ENCODE measurements around the gene FBXO45.

DNA sequence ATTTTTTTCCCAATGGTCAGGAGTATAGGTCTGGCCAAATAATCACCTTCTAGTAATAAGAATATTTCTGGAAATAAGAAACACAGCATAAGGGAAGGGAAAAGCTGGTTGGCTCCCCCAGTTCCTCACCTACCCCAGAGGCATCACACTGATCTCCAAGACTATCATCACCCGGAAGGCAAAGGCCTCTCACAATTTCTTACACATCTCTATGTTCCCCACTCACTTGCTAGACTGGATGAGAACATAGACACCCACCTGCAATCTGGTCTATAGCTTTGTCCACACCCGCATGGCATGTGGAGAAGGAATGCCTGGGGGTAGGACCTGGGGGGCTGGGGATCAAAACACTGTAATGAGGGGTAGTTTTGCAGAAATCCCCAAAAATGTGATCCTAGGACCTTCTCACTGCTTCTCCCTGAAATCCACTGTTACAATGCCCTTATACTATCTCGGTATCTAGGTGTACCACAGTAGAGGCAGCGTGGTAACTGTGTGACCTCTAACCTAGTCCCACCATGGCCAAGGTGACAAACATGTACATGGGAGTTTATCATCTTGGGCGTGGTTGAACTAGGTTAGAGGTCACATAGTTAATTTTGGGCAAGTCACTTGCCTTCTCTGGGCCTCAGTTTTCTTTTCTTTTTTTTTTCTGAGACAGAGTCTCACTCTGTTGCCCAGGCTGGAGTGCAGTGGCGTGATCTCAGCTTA lies 41.5 kb downstream of the FBXO45 start:
- no peak for TF ChIP-seq EZH2 (IDR thresholded peaks at IDR 0.05; ENCODE audit: insufficient read depth, poor library complexity, severe bottlenecking)
- no peak for TF ChIP-seq EZH2phosphoT487 (IDR thresholded peaks at IDR 0.05; ENCODE audit: insufficient read depth, low read depth)

All from GM23248 (cell line).